ENCODE data around the gene TCF4. TPM values are rescaled to one million over a fixed set of nuclear protein-coding genes. Genes with fewer than 3 reads are reported as not detected.

Gene TCF4
- polyA plus RNA-seq, 1 donor (not counting 4 experiments of a cell fraction or from before 2014, with no cell fraction given) = 9.7 TPM

DNA sequence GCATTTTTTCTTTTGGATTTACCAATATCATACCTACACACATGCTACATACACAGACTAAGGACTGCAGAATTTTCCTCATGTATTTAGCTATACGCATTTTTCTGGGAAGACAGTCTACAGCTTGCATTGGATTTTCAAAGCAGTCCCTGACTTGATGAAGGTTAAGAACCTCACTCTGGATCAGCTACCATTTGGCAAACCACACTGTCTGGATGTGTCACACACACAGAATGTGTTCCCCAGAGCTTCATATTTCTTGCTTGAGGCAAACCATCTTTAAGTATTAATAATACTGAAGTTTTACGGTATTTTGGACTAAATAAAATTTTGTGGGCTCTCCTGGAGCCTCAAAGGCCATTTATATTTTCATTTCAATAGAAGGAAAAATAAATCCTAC lies 102.3 kb downstream of the TCF4 start:
- peak; percentile 57 for FAIRE-seq
- dilution Hi-C loops (cut with MboI; ENCODE audit: extremely low pct_ligation_motif_present, low sequenced_read_pairs) = no loop called here
- Histone ChIP-seq H3K79me2 (ENCODE audit: control insufficient read depth, insufficient read depth, low read length) (no peaks in the 10 kb centered on the region), H4K20me1 (ENCODE audit: control insufficient read depth, extremely low read depth, insufficient read depth, low read length) (no peaks in the 10 kb centered on the region), H3K36me3 (ENCODE audit: control insufficient read depth in 2 of 2, extremely low read depth in 1 of 2, insufficient read depth in 2 of 2, low read length in 2 of 2) (no peaks in the 10 kb centered on the region), H2AFZ (ENCODE audit: control insufficient read depth, low read length) (no peak overlapping the region), H3K27ac (ENCODE audit: control insufficient read depth, insufficient read depth, low read length) (no peak overlapping the region), H3K27me3 (ENCODE audit: control insufficient read depth, extremely low read depth, insufficient read depth, low read length) (no peaks in the 10 kb centered on the region), H3K9ac (ENCODE audit: control insufficient read depth, extremely low read depth, insufficient read depth, low read length) (no peak overlapping the region), H3K9me3 (ENCODE audit: control insufficient read depth, low read depth, low read length) (no peaks in the 10 kb centered on the region), H3K9me1 (ENCODE audit: control insufficient read depth, extremely low read depth, insufficient read depth, low read length) (no peaks in the 10 kb centered on the region), H3K4me2 (ENCODE audit: control insufficient read depth, extremely low read depth, insufficient read depth, low read depth, low read length) (no peak overlapping the region), H3K4me1 (ENCODE audit: control insufficient read depth, extremely low read depth, insufficient read depth, low read length) (peaks cover 2% of the 10 kb centered on the region), H3K4me3 (ENCODE audit: control insufficient read depth in 2 of 3, extremely low read depth in 1 of 3, insufficient read depth in 2 of 3, low read depth in 1 of 3, low read length in 3 of 3) (no peak overlapping the region)
- TF ChIP-seq CTCF (optimal IDR thresholded peaks at IDR 0.05 in 1 of 3, IDR thresholded peaks at IDR 0.05 in 1 of 3, conservative IDR thresholded peaks at IDR 0.05 in 1 of 3; ENCODE audit: extremely low read depth in 1 of 3, insufficient read depth in 2 of 3, low read length in 3 of 3) = no peak
- TF ChIP-seq EZH2 (IDR thresholded peaks at IDR 0.05; ENCODE audit: low read length) = no peak
- DNase-seq (ENCODE audit: low read depth, low spot score) = no peak

- dilution Hi-C loops (cut with MboI; ENCODE audit: extremely low pct_ligation_motif_present, low sequenced_read_pairs) = no loop called here
- Histone ChIP-seq H3K36me3 (ENCODE audit: control insufficient read depth in 2 of 2, extremely low read depth in 1 of 2, insufficient read depth in 2 of 2, low read length in 2 of 2) (no peaks in the 10 kb centered on the region), H3K27ac (ENCODE audit: control insufficient read depth, insufficient read depth, low read length) (no peak overlapping the region), H3K79me2 (ENCODE audit: control insufficient read depth, insufficient read depth, low read length) (no peaks in the 10 kb centered on the region), H2AFZ (ENCODE audit: control insufficient read depth, low read length) (no peak overlapping the region), H3K9me3 (ENCODE audit: control insufficient read depth, low read depth, low read length) (no peaks in the 10 kb centered on the region), H4K20me1 (ENCODE audit: control insufficient read depth, extremely low read depth, insufficient read depth, low read length) (no peaks in the 10 kb centered on the region), H3K4me1 (ENCODE audit: control insufficient read depth, extremely low read depth, insufficient read depth, low read length) (peaks cover 4% of the 10 kb centered on the region), H3K9ac (ENCODE audit: control insufficient read depth, extremely low read depth, insufficient read depth, low read length) (no peak overlapping the region), H3K9me1 (ENCODE audit: control insufficient read depth, extremely low read depth, insufficient read depth, low read length) (no peaks in the 10 kb centered on the region), H3K27me3 (ENCODE audit: control insufficient read depth, extremely low read depth, insufficient read depth, low read length) (no peaks in the 10 kb centered on the region), H3K4me2 (ENCODE audit: control insufficient read depth, extremely low read depth, insufficient read depth, low read depth, low read length) (no peak overlapping the region), H3K4me3 (ENCODE audit: control insufficient read depth in 2 of 3, extremely low read depth in 1 of 3, insufficient read depth in 2 of 3, low read depth in 1 of 3, low read length in 3 of 3) (no peak overlapping the region)
- TF ChIP-seq CTCF (optimal IDR thresholded peaks at IDR 0.05 in 1 of 3, IDR thresholded peaks at IDR 0.05 in 1 of 3, conservative IDR thresholded peaks at IDR 0.05 in 1 of 3; ENCODE audit: extremely low read depth in 1 of 3, insufficient read depth in 2 of 3, low read length in 3 of 3) (no peak), EZH2 (IDR thresholded peaks at IDR 0.05; ENCODE audit: low read length) (no peak)
- DNase-seq (ENCODE audit: low read depth, low spot score) (no peak), FAIRE-seq (no peak)
Measured at GRCh38 chr18:55484773-55485172, 103.2 kb downstream of the TCF4 start.

Data from keratinocyte (primary cell).